ENCODE measurements around the gene GSDME. TPM values are rescaled to one million over a fixed set of nuclear protein-coding genes. Genes with fewer than 3 reads are reported as not detected.
A peak's percentile ranks its signal among the peaks of the same experiment; 100 is the strongest.

The GSDME gene
- total RNA-seq, 8 experiments from 2014 or later: 12.4 to 40.1 (median 20.5) TPM

GRCh38 chr7:24764972-24765744 lies 7.9 kb upstream of the GSDME start:
- ATAC-seq (replicated peaks in 6 of 8): peak in 2 of 8 experiments; percentile 38
- 40 to 100% (median 78%) methylated on average over 2 to 7 of the region's 8 CpGs for WGBS, 10 experiments

GRCh38 chr7:24764011-24764410 lies 6.7 kb upstream of the GSDME start:
- 62 to 93% (median 83%) methylated on average over 1 of the region's 1 CpG; no CpG with 5 or more reads in 3 of the 10 experiments for WGBS, 10 experiments
- H3K4me1 ChIP-seq (replicated peaks in 1 of 2): peaks cover 0 to 5% of the 10 kb centered on the region in 2 donors
- in situ Hi-C loops (cut with MboI; ENCODE audit: low pct_unique_long_range_greater_than_20kb in 2 of 9, low sequenced_read_pairs in 9 of 9, unreplicated experiment in 9 of 9): no loop called here
- H3K4me3 ChIP-seq: no peak overlapping the region
- ATAC-seq (replicated peaks in 6 of 8): no peak
- H3K27ac ChIP-seq: no peak overlapping the region

More at GRCh38 chr7:24764972-24765744, 7.9 kb upstream of the GSDME start:
- Histone ChIP-seq H3K4me1 (replicated peaks in 1 of 2) (peaks cover 0 to 5% of the 10 kb centered on the region in 2 donors), H3K27ac (no peak overlapping the region), H3K4me3 (no peak overlapping the region)
- in situ Hi-C loops (cut with MboI; ENCODE audit: low pct_unique_long_range_greater_than_20kb in 2 of 9, low sequenced_read_pairs in 9 of 9, unreplicated experiment in 9 of 9): no loop called here

DNA sequence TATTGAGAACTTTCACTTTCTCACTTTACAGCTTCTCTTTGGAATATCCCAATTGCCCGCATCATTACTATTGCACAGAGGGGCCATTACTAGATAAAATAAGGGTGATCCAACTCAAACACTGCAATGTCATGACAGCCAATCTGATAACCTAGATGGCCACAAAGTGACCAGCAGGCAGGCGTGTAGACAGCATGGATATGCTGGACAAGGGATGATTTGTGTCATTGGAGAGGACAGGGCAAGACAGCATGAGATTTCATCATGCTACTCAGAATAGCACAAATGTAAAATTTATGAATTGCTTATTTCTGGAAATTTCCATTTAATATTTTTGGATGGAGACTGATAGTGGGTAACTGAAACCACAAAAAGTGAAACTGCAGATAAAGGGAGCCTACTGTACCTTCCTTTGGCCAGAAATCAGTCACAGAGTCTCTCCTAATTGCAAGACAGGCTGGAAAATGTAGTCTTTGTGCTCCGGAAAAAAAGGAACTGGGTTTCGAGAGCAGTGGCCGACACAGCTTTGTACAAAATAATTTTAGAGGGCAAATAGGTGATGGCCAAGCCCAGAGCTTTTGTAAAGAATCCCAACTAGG lies 6.1 kb upstream of the GSDME start:
- Histone ChIP-seq H3K4me1 (replicated peaks in 1 of 2) (peaks cover 0 to 5% of the 10 kb centered on the region in 2 donors), H3K4me3 (no peak overlapping the region), H3K27ac (no peak overlapping the region)
- WGBS, 10 experiments: 56 to 100% (median 90%) methylated on average over 1 to 5 of the region's 5 CpGs
- peak in 7 of 8 experiments; percentile 51 to 91 (median 72) for ATAC-seq (replicated peaks in 6 of 8)
- in situ Hi-C loops (cut with MboI; ENCODE audit: low pct_unique_long_range_greater_than_20kb in 2 of 9, low sequenced_read_pairs in 9 of 9, unreplicated experiment in 9 of 9): no loop called here

DNA sequence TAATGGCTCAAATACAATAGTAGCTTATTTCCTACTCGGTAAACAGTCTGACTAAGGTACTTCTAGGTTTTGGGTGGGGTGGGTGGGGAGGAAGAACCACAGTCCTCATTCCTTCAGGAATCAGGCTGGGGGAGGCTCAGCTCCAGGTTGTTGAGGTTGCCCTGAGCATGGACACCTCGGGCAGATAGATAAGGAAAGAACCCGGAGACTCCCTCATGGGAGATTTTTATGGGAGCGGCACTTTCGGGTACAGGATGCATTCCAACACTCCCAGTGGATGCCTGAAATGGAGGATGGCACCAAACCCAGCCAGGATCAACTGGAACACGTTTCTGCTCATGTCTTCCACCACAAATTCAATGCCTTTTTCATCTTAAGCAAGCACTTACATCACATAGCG lies 5.5 kb upstream of the GSDME start:
- ATAC-seq (replicated peaks in 6 of 8): no peak
- WGBS, 10 experiments: 50 to 100% (median 92%) methylated on average over 1 to 5 of the region's 7 CpGs
- Histone ChIP-seq H3K4me3 (no peak overlapping the region), H3K4me1 (replicated peaks in 1 of 2) (peaks cover 0 to 5% of the 10 kb centered on the region in 2 donors), H3K27ac (no peak overlapping the region)
- in situ Hi-C loops (cut with MboI; ENCODE audit: low pct_unique_long_range_greater_than_20kb in 2 of 9, low sequenced_read_pairs in 9 of 9, unreplicated experiment in 9 of 9): no loop called here

GRCh38 chr7:24760968-24761367 lies 3.7 kb upstream of the GSDME start:
- WGBS, 10 experiments: 20 to 100% (median 67%) methylated on average over 1 of the region's 1 CpG; no CpG with 5 or more reads in 5 of the 10 experiments
- H3K27ac ChIP-seq: no peak overlapping the region
- no peak overlapping the region for H3K4me3 ChIP-seq
- peaks cover 4 to 11% of the 10 kb centered on the region in 2 donors for H3K4me1 ChIP-seq (replicated peaks in 1 of 2)
- in situ Hi-C loops (cut with MboI; ENCODE audit: low pct_unique_long_range_greater_than_20kb in 2 of 9, low sequenced_read_pairs in 9 of 9, unreplicated experiment in 9 of 9): no loop called here
- no peak for ATAC-seq (replicated peaks in 6 of 8)

DNA sequence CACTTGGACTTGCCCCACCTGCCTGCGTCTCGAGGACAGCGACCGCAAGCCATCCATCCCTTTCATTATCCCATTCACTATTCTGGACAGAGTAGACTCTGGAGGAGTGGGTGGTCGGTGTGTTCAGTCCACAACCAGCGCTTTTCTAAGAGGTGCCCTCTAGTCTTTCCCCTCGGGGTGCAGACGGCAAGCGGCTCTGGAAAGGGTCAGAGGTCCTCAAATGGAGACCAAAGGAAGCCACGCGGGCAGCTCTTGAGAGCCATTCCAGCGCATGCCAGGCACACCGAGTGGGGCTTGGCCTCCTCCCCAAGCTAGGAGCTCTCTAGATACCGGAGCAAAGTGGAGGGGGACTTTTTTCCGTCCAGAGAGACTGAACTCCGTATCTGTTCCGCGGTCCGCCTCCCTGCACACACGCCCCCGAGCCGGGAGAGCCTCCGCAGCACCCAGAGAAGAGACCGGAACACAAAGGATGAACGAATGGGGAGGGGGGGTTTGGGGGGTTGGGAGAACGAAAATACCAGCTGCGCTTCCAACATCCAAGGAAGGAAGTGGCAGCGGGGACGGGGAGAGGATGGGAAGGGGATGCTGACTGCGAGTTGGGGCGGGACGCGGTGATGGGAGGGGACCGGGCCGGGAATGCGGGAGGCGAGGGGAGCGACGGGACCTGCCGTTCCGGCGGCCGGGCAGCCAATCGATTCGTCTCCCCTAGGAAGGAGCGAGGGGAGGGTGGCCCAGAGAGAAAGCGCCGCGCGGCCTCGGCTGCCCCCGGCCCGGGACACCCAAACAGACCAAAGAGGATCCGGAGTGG lies 515 bp downstream of the GSDME start:
- Histone ChIP-seq H3K27ac (peak overlapping the region; percentile 65 to 72), H3K4me3 (peak overlapping the region; percentile 48 to 62 (median 61)), H3K4me1 (replicated peaks in 1 of 2) (peaks cover 12 to 15% of the 10 kb centered on the region in 2 donors)
- in situ Hi-C loops (cut with MboI; ENCODE audit: low pct_unique_long_range_greater_than_20kb in 2 of 9, low sequenced_read_pairs in 9 of 9, unreplicated experiment in 9 of 9): no loop called here
- peak; percentile 50 to 80 (median 72) for ATAC-seq (replicated peaks in 6 of 8)
- 0 to 84% (median 19%) methylated on average over 2 to 13 of the region's 54 CpGs; no CpG with 5 or more reads in 3 of the 10 experiments for WGBS, 10 experiments

DNA sequence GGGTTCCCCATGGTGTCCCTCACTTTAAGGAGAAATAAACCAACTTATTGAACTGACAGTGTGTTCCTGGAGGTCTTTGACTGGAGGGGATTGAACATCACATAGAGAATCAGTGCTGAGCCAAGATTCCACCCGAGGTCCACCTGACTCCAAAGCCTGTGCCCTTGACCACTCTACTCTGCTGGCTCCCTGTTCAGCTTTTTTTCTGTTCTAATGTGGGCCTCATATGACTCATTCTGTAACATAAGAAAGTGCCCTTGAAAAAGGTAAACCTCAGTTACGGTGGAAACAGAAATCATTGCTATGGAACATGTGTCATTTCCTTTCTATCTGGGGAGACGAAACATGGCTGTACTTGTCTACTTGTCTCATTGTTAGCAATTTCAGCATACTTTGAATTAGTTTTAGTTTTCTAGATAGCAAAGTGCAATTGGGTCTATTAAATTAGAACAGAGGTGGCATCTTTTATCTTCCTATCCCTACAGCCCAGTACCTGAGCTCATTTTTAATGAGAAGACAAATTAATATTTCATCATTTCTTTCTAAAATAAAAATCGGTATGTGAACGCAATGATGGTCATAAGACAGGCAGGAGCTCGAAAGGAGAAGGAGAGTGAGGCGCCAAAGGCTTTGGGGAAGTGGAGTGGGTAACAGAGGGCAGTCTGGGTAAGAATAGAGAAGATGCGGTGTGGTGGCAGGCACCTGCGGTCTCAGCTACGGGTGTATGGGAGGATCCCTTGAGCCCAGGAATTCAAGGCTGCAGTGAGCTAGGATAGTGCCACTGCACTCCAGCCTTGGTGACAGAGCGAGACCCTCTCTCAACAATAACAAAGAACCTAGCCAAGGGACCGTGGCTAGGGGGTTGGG lies 1.5 kb downstream of the GSDME start:
- in situ Hi-C loops (cut with MboI; ENCODE audit: low pct_unique_long_range_greater_than_20kb in 2 of 9, low sequenced_read_pairs in 9 of 9, unreplicated experiment in 9 of 9): no loop called here
- Histone ChIP-seq H3K27ac (no peak overlapping the region), H3K4me1 (replicated peaks in 1 of 2) (peaks cover 12 to 15% of the 10 kb centered on the region in 2 donors), H3K4me3 (peak overlapping the region in 3 of 5 donors; percentile 48 to 62 (median 61))
- ATAC-seq (replicated peaks in 6 of 8): no peak
- 67 to 96% (median 91%) methylated on average over 1 to 12 of the region's 12 CpGs for WGBS, 10 experiments

DNA sequence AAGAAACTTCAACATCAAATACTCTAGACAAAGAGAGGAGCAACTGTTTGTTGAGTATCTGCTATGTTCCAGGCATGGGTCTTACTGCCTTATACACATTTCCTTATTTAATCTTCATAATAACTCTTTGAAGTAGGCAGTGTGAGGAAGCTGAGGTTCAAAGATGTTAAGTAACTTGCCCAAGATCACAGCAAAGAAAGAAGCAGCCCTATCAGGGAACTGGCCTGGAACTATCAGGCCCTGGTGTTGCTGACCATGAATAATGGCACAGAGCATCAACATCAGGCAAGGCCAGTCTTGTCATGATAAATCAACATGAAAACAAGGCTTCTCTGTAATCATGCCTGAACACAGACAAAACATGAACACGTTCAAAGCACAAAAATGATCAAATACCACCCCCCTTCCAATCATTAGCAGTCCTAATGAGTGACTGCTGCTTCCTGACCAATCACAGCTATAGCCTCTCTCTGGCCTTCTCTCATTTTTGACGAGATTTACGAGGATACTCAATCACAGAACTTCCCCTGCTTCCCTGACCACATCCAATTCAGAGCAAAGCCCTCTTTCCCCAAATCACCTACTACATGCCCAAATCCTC lies 2.3 kb downstream of the GSDME start:
- Histone ChIP-seq H3K4me3 (no peak overlapping the region), H3K4me1 (replicated peaks in 1 of 2) (peaks cover 12 to 15% of the 10 kb centered on the region in 2 donors), H3K27ac (no peak overlapping the region)
- ATAC-seq (replicated peaks in 6 of 8): no peak
- WGBS, 10 experiments: 0 to 100% (median 79%) methylated on average over 1 to 3 of the region's 3 CpGs; no CpG with 5 or more reads in 3 of the 10 experiments
- in situ Hi-C loops (cut with MboI; ENCODE audit: low pct_unique_long_range_greater_than_20kb in 2 of 9, low sequenced_read_pairs in 9 of 9, unreplicated experiment in 9 of 9): no loop called here

DNA sequence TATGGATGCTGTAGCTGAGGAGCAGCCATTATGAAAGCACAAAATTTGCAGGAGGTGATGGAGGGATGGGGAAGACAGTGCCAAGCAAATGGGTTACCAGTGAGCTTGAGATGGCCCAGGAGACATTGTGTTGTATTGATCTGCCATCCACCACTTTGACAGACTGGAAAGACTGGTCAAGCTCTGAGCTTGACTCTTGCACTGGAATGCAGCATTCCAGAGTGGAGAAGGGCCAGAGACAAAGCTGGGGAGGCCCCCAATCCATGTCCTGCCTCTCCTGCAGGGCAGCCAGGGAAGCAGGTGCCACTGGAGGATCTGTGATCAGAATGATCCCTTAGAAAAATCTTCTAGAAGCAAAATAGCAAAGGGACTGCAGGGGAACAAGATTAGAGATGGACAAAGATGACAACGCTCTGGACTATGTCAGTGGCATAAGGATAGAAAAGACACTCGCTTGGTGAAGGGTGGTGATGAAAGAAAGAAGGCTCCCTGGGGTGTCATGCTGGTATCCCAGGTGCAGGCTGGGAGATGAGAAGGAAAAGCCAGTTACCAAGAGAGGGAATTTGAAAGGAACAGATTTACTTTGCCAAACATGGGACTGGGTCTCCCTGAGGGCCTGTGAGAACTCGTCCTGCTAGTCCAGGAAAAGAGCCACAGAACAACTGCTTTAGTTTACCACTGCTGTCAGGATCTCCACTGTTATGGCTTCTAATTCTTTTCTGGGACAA lies 5.0 kb downstream of the GSDME start:
- Histone ChIP-seq H3K4me1 (replicated peaks in 1 of 2) (peaks cover 12 to 15% of the 10 kb centered on the region in 2 donors), H3K27ac (no peak overlapping the region), H3K4me3 (no peak overlapping the region)
- 0 to 100% (median 67%) methylated on average over 1 to 3 of the region's 3 CpGs; no CpG with 5 or more reads in 2 of the 10 experiments for WGBS, 10 experiments
- in situ Hi-C loops (cut with MboI; ENCODE audit: low pct_unique_long_range_greater_than_20kb in 2 of 9, low sequenced_read_pairs in 9 of 9, unreplicated experiment in 9 of 9): no loop called here
- no peak for ATAC-seq (replicated peaks in 6 of 8)

- in situ Hi-C loops (cut with MboI; ENCODE audit: low pct_unique_long_range_greater_than_20kb in 2 of 9, low sequenced_read_pairs in 9 of 9, unreplicated experiment in 9 of 9): no loop called here
- no peak for ATAC-seq (replicated peaks in 6 of 8)
- Histone ChIP-seq H3K4me3 (no peak overlapping the region), H3K4me1 (replicated peaks in 1 of 2) (peaks cover 11 to 14% of the 10 kb centered on the region in 2 donors), H3K27ac (no peak overlapping the region)
- WGBS, 10 experiments: 71 to 100% (median 100%) methylated on average over 1 of the region's 1 CpG; no CpG with 5 or more reads in 3 of the 10 experiments
Measured at GRCh38 chr7:24751484-24751883, 5.8 kb downstream of the GSDME start.

DNA sequence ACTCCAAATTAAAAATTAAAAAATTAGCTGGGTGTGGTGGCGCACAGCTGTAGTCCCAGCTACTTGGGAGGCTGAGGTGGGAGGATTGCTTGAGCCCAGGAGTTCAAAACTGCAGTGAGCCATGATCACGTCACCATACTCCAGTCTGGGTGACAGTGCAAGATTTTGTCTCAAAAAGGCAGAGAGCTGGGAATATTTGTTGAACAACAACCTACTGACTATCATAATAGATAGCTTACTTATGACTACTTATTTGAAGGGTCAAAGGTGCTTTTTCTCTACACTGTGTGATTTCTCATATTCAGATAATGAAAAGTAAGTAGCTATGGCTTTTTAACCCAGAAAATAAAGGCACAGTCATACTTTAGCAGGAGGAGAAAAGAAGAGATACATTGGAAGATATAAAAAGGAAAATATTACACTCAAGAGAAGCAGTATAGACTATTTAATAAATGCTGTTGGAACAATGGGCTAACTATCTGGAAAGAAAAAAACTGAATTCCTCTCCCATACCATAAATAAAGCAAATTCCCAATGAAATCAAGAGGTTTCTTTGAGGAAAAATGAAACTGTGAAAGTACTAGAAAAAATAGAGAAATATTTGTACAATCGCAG lies 6.7 kb downstream of the GSDME start:
- Histone ChIP-seq H3K4me1 (replicated peaks in 1 of 2) (peaks cover 4 to 7% of the 10 kb centered on the region in 2 donors), H3K27ac (no peak overlapping the region), H3K4me3 (no peak overlapping the region)
- no peak for ATAC-seq (replicated peaks in 6 of 8)
- in situ Hi-C loops (cut with MboI; ENCODE audit: low pct_unique_long_range_greater_than_20kb in 2 of 9, low sequenced_read_pairs in 9 of 9, unreplicated experiment in 9 of 9): no loop called here
- WGBS, 10 experiments: 73 to 100% (median 98%) methylated on average over 1 to 3 of the region's 3 CpGs

Data from motor neuron (in vitro differentiated cells).